ENCODE results near the gene SUMF1.

Gene SUMF1
- 45.6 to 188 (median 121) reads per million in 18 experiments for total RNA-seq

- DNase-seq: peak; percentile 59 to 77
Measured at GRCh38 chr3:4466741-4467521, at the start of gene SUMF1. TSS of gene SUMF1 (minus strand) at chr3:4467269. CDS start at chr3:4467245, 24 bp downstream.

- DNase-seq: no peak
Measured at GRCh38 chr3:4515916-4516579, 49.0 kb upstream of the SUMF1 start.

- no peak for DNase-seq
Measured at GRCh38 chr3:4514916-4515315, 47.8 kb upstream of the SUMF1 start.

- DNase-seq: no peak
Measured at GRCh38 chr3:4514321-4514720, 47.3 kb upstream of the SUMF1 start.

- no peak for DNase-seq
Measured at GRCh38 chr3:4512895-4513616, 46.0 kb upstream of the SUMF1 start.

GRCh38 chr3:4511491-4512262 is 44.6 kb upstream of the SUMF1 start:
- no peak for DNase-seq

- no peak for DNase-seq
Measured at GRCh38 chr3:4509983-4510755, 43.1 kb upstream of the SUMF1 start.

- DNase-seq: no peak
Measured at GRCh38 chr3:4509043-4509442, 42.0 kb upstream of the SUMF1 start.

GRCh38 chr3:4508048-4508981 is 41.2 kb upstream of the SUMF1 start:
- DNase-seq: no peak

GRCh38 chr3:4507024-4507596 is 40.0 kb upstream of the SUMF1 start:
- DNase-seq: no peak

- DNase-seq: no peak
Measured at GRCh38 chr3:4506559-4507023, 39.5 kb upstream of the SUMF1 start.

GRCh38 chr3:4505688-4506558 is 38.9 kb upstream of the SUMF1 start:
- DNase-seq: no peak

GRCh38 chr3:4504340-4505261 is 37.5 kb upstream of the SUMF1 start:
- peak; percentile 20 to 40 for DNase-seq

- DNase-seq: no peak
Measured at GRCh38 chr3:4503050-4503449, 36.0 kb upstream of the SUMF1 start.

GRCh38 chr3:4501927-4502326 is 34.9 kb upstream of the SUMF1 start:
- DNase-seq: no peak

- DNase-seq: no peak
Measured at GRCh38 chr3:4501437-4501836, 34.4 kb upstream of the SUMF1 start.

GRCh38 chr3:4498446-4498845 is 31.4 kb upstream of the SUMF1 start:
- DNase-seq: no peak

- DNase-seq: no peak
Measured at GRCh38 chr3:4497843-4498324, 30.8 kb upstream of the SUMF1 start.

Data from inflammatory macrophage (primary cell).